GM18498 (cell line): Measurements from ENCODE around the gene ATP5PF.
"Not testable (repeated sequence)": the region's sequence is repeated elsewhere in the genome, so short reads cannot be mapped to it uniquely, and the experiment has no call there.

Source experiments
- ATAC-seq: cut with Tn5 transposase; IDR thresholded peaks from one replicate; pipeline ENCODE4 v1.9.1; 2021; ENCODE audit warnings: mild to moderate bottlenecking, moderate library complexity; ENCODE audit not compliant: unreplicated experiment

The ATP5PF gene, protein sequence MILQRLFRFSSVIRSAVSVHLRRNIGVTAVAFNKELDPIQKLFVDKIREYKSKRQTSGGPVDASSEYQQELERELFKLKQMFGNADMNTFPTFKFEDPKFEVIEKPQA

DNA sequence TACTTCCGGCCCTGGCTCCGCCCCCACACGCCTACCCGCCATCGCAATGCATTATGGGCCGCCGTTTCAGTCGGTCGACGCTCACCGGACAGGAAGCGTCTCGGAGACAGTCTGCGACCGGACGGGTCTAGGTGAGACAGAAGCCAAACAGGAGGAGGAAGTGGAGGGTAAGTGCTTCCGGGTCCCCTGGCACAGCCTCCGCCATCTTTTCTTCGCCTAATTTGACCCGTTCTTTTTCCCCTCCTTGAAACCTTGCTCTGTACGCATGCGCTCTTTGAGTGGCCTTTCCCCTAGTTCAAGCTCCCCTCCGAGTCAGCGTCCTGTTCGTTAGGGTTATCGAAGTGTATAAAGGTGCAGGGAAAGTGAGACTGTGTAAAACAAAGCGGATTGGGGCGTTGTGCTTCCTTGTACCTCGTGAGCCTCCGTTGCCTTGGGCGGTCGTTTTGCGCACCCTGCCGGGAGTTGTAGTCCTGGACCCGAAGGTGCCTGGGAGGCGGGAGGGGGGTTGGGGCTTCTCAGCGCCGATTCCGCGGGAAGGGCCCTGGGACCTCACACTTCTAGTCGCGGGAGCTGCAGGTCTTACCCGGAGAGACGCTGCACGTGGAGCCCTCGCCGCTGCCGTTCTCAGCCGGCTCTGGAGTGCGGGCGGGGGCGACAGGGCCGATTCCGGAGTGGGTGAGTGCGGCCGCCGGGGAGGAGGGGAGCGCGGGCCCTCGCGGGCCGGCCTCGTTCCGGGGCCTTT lies at the start of gene ATP5PF, which contains the start of gene GABPA:
TSS of gene ATP5PF (minus strand) at position 1 of the 742 bp plus-strand sequence. CDS start 5,110 bp downstream, outside the sequence.
TSS of gene GABPA (plus strand) at position 69 of the 742 bp plus-strand sequence. CDS start 6,627 bp downstream, outside the sequence.
- ATAC-seq = peak; percentile 90

DNA sequence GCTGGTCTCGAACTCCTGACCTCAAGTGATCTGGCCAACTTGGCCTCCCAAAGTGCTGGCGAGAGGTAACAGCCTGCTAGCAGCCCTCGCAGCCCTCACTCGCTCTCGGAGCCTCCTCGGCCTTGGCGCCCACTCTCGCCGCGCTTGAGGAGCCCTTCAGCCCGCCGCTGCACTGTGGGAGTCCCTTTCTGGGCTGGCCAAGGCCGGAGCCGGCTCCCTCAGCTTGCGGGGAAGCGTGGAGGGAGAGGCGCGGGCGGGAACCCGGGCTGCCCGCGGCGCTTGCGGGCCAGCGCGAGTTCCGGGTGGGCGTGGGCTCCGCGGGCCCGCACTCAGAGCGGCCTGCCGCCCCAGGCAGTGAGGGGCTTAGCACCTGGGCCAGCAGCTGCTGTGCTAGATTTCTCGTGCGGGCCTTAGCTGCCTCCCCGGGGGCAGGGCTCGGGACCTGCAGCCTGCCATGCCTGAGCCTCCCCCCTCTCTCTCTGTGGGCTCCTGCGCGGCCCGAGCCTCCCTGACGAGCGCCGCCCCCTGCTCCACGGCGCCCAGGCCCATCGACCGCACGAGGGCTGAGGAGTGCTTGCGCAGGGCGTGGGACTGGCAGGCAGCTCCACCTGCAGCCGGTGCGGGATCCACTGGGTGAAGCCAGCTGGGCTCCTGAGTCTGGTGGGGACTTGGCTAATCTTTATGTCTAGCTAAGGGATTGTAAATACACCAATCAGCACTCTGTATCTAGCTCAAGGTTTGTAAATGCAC lies 43.6 kb upstream of the ATP5PF start:
- ATAC-seq = not testable (repeated sequence)

DNA sequence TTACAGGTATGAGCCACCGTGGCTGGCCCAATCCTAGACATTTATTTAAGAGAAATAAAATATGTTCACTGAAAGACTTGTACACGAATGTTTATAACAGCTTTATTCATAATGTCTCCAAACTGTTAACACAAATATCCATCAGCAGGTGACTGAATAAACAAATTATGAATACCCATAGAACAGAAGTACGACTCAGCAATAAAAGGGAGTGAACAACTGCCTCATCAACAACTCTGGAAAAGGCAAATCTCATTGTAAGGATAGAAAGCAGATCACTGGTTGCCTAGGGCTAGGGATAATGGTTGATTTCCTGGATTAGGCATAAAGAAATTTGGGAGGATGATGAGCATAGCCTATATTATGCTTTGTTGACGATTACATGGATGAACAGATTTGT lies 41.7 kb upstream of the ATP5PF start:
- no peak for ATAC-seq

DNA sequence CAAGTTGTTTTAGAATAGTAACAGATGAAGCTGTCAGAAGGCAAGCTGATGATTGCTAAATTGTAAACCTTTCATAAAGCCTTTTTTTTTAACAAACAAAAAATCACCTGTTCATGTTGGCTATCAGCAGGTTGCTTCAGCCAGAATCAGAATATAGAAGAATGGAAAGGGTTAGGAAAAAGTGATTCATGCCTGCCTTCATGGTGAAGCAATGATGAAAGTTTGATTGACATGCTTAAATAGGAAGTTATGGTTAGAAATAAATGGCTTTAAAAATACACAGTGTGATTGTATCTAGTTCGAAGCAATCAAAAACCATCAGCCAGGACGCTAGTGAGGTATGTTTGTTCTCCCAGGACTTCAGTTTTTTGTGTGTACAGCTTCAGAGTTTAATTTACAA lies 38.0 kb upstream of the ATP5PF start:
- no peak for ATAC-seq

DNA sequence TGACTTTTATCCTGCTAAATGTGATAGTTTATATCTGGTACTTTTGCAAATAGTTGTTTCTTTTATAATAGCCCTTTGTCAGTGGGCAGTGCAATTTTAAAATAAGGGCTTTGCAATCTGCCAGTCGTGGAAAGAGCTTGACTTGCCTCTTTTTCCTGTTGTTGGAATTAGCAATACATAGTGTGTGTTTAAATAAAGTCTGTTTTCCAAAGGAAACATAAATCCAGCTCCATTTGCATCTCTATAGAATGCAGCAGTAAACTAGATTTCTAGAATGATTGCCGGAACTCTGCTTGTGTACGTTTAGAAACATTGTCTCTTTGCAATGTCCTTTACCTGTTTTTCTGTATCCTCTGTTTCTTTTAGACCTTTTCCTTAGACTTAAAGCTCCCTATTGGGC lies 33.2 kb upstream of the ATP5PF start:
- ATAC-seq = no peak

DNA sequence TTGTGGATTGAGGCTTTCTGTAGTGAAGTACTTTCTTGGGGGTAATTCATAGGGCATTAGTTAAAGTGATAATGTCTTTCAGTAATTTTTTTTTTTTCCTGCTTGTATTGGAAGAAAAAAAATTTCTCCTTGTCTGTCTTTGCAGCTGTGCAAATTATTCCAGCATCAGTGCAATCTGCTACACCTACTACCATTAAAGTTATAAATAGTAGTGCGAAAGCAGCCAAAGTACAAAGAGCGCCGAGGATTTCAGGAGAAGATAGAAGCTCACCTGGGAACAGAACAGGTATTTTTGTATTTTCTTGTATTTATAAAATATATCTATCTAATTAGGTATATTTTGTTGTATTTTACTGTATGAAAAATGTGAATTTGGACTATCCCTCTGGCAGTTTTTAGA lies 29.4 kb upstream of the ATP5PF start:
- ATAC-seq = no peak

DNA sequence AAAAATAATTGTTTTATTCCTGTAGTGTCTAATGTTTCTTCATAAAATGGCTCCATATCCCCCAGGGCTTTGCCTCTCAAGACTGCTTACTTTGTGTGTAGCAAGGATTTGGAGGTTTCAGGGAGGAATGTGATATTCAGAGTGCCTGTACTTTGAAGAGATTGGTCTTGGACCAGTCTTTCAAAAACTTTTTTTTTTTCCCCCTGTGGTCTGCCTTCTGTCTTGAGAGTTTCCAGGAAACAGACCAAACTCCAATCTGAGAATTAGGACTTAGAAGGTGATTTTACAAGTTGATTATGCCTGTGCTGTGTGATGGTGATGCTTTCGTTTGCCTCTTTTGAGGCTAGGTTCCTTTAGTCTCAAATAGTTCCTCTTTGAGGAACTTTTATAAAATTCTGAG lies 26.0 kb upstream of the ATP5PF start:
- ATAC-seq = no peak

DNA sequence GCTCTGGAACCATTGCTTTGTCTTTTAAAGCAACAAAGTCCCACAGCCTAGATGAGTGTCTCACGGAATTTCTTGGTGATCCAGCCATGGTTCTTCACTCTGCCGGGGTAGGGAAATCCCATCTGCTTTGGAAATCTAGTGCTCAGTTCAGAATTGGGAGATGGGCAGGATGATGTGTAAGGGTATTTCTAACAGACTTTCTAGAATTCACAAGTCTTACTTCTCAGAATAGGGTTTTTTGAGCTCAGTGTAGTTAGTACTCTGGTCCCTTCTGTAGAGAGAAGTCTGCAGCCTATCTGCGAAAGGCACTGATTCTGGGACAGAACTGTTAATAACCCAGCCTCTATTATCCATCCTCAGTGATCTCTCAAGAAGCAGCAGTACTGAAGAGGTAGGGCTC lies 25.4 kb upstream of the ATP5PF start:
- ATAC-seq = no peak

DNA sequence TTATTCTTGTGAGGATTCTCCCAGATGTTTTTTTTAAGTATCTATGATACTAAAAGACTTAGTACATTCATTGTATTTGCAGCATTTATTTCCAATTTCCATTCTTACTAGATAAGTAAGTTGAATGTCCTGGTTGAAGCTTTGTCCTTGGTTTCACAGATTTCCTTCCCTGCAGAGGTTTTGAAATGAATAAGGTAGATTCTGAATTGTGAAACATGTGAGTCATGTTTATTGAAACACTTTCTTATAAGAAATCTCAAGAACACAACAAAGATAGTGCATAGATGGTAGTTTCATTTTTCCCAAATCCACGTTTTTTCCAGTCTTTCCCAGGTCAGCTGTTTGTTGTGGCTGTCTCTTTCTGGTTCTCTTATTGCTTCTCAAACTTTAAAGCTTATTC lies 24.9 kb upstream of the ATP5PF start:
- no peak for ATAC-seq

DNA sequence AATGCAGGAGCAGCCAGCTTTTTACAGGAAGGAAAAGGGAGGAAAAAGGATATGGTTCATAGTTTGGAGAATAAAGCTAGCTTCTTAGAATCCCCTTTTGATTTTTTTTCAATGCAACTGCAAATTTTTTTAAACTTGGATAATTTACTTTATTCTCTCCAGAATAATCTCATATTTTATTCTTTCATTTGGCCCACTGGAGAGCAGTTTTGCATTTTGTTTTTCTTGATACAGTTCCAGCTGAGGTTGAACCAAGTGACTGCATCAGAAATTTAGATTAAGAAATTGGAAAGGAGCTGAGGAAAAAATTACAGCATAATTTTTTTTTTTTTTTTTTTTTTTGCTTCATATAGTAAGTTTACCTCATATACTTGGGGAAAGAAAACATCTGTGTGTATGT lies 22.8 kb upstream of the ATP5PF start:
- no peak for ATAC-seq

DNA sequence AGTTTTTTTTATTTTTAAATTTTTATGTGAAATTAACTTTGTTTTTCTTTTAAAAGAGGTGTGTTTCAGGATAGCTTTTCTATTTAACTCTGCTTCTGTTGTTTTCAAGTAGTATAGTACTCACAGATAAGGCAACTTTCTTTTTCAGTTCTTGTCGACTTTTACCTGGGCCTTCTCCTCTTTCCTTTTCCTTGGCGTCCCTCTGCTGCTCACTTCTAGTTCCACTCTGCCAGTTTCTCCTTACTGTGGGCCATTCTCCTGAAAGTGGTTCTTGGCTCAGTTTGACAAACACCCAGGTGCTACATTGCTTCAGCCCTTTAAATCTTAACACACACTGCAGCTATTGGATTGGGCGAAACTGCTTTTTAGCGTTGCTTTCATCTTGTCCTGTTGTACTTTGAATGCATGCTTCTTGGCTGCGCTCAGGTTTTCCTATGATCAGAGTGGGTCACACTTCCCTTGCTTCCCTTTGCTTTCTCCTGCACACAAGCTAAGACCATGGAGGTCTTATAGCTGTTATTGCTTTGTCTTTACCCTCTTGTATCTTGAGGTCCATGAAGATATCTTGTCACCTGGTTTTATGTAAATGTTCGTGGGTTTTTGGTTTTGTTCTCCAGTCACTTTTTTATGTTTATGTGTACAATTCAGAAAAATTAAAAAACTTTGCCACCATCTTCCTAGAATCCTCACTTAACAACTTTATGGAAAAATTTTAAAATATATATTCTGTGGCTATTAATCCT lies 21.7 kb upstream of the ATP5PF start:
- ATAC-seq = peak; percentile 64

DNA sequence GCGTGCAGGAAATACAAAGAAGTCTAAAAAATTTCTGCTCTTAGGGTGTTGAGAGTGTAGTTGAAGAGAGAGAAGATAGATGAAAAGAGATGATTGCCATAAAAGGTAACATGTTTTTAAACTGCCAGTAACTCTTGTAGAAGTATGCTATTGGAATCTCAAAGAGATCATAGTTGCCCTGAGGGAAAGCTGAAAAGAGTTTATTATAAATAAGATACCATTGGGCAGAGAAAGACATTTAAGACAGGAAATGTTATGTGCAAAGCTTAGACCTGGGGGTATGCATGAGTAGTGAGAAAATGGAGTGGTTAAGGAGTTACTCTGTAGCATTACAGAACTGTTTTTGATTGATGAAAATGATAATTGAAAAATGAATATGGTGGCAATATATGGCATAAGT lies 17.7 kb upstream of the ATP5PF start:
- ATAC-seq = no peak

DNA sequence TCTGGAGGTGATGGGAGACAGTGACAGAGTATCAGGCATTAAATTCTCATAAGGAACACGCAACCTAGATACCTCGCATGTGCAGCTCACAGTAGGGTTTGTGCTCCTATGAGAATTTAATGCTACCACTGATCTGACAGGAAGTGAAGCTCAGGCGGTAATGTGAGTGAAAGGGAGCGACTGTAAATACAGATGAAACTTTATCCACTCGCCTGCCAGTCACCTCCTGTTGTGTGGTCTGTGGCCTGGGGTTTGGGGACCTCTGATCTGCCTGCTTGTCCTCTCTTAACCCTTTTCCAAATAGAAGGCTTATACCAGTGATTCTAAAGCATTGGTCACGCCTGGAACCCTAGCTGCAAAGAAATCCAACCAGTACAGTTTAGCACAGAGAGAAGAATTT lies 15.4 kb upstream of the ATP5PF start:
- ATAC-seq = no peak

DNA sequence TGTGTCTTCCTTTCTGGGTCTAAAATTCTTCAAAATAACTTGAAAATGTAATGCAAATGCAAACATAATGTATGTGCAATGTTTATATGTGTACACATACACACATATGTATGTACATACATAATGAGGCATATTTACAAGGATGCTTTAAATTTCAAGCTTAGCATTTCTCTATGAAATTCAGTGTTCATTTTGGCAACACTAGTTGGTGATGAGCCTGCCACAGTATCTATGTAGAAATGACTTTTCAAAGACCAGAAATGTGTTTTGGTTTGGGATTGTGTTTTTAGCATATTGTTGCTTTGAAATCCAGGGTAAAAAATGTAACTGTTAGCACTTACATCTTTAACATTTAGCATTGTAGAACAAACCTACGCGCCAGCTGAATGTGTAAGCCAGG lies 10.2 kb upstream of the ATP5PF start:
- no peak for ATAC-seq

DNA sequence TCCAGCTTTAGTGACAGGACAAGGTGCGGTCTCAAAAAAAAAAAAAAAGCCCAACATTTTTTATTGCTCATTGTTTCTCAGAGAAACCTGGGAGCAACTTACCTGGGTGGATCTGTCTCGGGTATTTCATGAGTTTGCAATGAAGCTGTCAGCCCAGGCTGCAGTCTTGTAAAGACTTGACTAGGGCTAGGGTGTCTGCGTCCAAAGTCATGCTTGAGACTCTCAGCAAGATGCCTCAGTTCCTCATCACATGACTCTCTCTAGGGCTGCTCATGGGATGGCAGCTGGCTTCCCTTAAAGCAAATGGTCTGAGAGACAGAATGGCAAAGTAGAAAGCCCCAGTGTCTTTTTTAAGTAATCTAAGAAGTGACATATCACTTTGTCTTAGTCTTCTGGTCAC lies 8.2 kb upstream of the ATP5PF start:
- ATAC-seq = no peak

DNA sequence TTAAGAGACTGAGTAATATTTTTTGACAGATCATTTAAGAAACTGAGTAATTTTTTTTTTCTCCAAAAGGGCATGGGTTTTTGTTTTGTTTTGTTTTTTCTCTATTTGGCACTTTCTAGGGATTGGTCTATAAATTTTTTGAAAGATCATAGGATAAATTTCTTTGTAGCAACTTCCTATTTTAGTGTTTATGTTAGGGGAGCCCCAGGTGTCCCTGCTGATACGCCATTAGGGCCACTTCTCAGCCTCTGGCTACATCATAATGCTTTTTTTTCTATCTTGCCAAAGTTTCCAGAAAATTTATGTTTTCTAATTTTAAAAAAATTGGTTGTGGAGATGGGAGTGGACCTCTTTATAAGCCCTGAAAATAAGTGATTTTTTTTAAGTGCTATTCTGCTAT lies 2.7 kb upstream of the ATP5PF start:
- ATAC-seq = no peak

DNA sequence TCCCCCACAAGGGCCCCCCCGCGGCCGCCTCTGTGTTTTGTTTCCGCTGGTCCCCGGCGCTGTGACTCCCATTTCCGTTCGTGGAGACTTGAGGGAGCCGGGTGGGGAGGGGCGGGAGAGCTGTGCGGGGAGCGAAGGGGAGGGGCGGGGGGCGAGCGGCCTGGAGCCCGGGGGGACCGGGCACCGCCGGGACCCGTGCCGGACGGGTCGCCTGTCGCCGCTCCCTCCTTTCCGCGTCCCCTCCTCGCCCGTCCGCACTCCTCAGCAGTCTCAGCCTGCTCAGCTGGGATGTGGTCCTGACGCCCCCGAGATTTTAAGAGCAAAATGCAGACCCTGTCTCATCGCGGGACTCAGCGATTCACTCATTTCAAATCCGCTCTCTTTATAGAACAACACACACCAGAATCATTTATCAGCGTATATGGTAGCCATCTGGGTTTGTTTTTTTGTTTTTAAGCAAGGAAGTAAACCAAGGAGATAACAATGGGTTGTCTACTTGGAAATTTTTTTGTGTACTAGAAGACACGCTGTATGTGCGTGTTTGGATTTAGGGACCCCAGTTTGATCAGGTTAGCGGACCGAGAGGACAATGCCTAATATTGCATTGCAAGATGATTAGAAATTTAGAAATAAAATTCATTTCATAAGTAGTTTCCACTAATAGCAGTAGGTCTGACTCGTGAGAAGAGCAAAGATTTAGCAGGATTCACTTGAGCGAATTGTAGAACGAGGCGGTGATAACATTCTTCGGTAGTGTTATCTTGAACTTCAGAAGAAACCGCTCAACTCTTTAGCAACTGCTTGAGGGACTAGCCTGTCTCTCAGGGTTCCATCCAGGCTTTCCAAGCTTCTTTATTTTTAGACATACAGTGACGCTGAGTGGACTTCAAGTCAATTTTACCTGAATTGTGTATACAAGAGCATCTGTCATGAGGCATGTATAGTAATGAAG lies 1.2 kb upstream of the ATP5PF start:
- ATAC-seq = peak; percentile 10

DNA sequence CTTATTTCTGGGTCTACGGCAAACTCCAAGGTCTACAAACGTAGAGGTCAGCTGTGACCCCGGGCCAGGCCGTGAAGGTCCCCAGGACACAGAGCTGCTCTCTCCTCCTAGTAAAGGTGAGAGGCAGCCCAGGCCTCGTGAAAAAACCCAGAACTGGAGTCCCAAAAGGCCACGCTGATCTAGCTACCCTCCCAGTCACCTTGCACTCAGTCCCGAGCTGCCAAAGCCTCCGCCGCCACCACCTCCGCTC lies 125 bp downstream of the ATP5PF start:
- ATAC-seq = peak; percentile 4

DNA sequence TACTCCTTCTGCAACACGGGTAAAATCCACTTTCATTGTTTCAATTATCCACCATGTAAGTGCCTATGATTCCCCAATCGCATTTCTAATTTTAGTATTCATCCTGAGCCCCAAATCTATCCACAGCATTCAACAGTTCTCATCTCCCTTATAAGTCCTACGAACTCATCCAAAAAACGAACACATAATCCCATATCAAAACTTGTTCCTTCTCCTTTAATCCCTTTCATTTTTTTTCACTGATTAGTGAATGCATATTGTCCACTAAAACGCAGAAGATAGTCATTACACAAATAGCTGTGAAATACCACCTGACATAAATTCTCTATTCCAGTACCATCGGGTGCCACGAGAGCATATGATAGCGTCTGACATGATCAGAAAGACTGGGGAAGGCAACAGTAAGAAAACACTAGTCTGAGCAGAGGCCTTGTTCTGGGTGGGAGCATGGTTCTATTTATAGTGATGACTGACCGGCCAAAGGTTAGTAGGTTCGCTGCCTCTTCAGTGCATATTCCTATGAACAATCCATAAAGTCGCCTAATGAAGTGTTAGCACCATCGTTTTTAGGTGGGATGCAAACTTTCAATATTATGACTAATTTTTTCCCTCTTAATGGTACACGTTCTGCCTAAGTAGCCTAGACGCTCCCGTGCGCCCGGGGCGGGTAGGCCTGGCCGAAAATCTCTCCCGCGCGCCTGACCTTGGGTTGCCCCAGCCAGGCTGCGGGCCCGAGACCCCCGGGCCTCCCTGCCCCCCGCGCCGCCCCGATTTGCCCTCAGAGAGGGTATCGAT lies 648 bp downstream of the ATP5PF start:
- peak; percentile 7 for ATAC-seq
